Non-pigmented ciliary epithelial cell (primary cell): ENCODE results near the gene NYAP1.
"Not testable (repeated sequence)": the region's sequence is repeated elsewhere in the genome, so short reads cannot be mapped to it uniquely, and the experiment has no call there.

Experiments used
- DNase-seq: peaks from one replicate; pipeline ENCODE4 v3.0.0-alpha.2; 2010; ENCODE audit warnings: low read depth

The NYAP1 gene

DNA sequence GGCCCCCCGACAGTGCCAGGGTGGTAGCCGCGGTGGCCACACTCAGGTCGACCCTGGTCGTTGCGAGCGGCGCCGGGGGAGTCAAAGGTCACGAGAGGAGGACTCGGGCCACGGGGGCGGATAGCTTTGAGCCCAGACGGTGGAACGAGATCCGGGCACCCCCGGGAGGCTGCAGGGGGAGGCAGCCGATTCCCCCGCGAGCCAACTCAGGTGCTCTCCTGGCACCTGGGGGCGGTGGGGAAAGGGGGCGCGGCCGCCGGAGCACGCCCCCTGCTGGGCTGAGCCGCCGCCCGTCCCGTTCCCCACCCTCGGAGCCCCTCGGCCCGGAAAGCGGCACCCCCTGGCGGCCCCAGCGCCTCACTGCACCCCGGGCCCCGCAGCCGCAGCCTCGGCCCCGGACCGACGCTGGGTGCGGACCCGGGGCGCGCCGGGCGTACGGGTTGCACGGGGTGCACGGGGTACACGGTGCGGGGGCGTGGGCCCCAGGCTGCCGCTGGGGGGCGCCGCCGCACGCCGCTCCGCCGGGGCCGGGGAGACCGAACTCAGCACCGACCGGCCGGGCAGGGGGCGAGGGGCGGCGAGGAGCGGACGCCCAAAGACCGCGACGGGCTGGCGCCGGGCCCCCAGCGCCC, 521 bp upstream of the NYAP1 start:
- no peak for DNase-seq

DNA sequence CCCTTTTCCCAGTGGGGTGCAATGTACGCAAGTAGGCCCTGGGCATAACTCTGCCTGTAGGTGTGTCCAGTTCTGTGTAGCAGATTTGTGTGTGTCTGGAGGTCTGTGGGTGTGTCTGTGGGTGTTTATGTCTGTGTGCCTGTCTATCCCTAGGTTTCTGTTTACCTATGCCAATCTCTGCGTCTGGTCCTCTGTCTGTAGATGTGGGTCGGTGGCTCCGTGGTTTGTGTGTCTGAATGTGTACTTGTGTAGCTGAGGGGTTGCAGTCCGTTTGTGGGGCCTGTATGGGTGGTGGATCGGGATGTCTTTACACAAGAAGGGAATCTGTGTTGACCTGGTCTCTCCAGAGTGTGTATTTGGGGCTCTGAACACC, 932 bp downstream of the NYAP1 start:
- DNase-seq = no peak

DNA sequence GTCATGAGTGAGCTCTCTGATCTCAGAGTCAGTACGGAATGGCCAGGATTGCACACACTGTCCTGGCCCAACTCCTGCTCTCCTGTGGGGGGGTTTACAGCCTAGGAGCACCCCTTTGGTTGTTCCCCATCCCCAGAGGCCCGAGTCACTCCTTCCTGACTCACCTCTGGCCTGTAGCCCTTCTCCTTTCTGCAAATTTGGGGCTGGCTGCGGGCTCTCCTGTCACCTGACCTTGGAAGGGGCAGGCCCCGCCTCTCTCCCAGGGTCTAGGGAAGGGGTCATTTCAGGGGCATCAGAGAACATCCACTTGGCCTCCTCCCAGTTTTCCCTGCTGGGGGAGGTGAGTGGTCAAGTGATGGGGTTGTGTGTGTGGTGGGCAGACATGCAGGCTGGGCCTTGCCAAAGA, 1.7 kb downstream of the NYAP1 start:
- DNase-seq = no peak

DNA sequence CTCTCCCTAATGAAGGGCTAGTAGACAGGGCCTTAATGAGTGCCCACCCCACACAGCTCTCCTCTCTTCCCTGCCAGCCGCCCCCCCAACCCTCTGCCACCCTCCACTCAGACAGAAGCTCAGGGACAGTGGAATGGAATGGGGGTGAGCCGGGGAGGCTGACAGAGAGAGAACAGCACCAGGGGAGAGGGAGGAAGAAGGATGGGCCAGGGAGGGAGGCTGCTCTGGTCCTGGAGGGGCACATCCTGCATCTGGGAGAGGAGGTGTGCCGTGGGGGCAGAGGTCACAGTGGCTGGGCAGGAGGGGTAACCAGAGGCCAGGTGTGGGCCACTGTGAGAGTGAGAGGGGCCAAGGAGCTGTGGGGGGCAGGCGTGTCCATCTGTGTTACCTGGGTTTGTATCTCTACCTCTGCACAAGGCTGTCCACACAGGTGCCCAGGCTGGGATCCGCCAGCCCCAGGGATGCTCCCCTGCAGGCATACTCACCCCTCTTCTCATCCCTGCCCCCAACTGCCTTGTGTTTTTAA, 2.4 kb downstream of the NYAP1 start:
- DNase-seq = no peak

DNA sequence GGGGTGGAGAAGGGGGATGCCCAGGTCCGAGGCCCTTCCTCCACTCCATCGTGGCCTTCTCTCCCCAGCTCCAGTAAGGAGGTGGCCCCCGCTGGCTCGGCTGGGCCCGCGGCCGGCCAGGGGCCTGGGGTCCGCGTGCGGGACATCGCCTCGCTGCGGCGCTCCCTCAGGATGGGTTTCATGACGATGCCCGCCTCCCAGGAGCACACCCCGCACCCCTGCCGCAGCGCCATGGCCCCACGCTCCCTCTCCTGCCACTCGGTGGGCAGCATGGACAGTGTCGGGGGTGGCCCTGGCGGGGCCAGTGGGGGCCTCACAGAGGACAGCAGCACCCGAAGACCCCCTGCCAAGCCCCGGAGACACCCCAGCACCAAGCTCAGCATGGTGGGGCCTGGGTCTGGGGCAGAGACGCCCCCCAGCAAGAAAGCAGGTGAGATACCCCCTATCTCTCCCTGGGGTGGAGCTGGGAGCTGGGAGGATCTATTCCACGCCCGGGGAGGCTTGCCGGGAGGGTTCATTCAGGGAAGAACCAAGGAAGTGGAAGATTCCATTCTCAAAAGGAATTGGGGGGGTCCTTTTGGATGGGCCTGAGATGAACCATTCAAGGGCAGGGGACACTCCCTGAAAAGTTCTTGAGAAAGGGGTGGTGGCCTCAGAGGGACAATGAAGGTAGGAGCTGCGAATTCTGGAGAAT, 3.2 kb downstream of the NYAP1 start:
- no peak for DNase-seq

DNA sequence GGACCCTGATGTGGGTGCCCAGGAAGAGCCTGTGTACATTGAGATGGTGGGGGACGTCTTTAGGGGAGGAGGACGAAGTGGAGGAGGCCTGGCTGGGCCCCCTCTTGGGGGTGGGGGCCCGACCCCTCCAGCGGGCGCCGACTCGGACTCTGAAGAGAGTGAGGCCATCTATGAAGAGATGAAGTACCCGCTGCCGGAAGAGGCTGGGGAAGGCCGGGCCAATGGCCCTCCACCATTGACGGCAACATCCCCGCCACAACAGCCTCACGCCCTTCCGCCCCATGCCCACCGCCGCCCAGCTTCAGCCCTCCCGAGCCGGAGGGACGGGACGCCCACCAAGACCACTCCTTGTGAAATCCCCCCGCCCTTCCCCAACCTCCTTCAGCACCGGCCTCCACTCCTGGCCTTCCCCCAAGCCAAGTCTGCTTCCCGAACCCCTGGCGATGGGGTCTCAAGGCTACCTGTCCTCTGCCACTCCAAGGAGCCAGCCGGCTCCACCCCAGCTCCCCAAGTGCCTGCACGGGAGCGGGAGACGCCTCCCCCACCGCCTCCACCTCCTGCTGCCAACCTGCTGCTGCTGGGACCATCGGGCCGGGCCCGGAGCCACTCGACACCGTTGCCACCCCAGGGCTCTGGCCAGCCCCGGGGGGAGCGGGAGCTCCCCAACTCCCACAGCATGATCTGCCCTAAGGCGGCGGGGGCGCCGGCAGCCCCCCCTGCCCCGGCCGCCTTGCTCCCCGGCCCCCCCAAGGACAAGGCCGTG, 4.8 kb downstream of the NYAP1 start:
- DNase-seq = no peak

DNA sequence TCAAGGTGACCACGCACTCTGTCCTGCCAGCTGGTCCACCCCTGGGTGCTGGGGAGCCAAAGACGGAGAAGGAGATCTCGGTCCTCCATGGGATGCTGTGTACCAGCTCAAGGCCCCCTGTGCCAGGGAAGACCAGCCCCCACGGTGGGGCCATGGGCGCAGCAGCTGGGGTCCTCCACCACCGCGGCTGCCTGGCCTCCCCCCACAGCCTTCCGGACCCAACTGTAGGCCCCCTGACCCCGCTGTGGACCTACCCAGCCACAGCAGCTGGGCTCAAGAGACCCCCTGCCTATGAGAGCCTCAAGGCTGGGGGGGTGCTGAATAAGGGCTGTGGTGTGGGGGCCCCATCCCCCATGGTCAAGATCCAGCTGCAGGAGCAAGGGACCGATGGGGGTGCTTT, 5.4 kb downstream of the NYAP1 start:
- DNase-seq = no peak

DNA sequence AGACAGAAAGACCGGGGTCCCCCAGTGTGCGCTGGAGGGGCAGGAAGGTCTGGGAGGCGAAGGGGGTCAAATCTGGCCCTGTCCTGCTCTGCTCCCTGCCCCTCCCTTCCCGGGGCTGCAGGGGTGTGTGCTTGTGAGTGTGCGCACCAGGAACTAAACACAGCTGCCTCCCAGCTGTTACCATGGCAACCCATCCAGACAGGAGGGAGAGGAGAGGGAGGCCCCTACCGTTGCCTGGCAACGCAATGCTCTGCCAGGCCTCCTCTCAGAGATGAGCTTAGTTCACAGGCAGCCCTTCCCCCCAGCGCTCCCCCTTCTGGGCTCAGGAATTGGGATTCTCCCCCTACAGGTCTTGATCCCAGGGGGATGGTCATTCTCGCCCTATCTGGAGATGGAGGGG, 6.1 kb downstream of the NYAP1 start:
- DNase-seq = peak; percentile 81

DNA sequence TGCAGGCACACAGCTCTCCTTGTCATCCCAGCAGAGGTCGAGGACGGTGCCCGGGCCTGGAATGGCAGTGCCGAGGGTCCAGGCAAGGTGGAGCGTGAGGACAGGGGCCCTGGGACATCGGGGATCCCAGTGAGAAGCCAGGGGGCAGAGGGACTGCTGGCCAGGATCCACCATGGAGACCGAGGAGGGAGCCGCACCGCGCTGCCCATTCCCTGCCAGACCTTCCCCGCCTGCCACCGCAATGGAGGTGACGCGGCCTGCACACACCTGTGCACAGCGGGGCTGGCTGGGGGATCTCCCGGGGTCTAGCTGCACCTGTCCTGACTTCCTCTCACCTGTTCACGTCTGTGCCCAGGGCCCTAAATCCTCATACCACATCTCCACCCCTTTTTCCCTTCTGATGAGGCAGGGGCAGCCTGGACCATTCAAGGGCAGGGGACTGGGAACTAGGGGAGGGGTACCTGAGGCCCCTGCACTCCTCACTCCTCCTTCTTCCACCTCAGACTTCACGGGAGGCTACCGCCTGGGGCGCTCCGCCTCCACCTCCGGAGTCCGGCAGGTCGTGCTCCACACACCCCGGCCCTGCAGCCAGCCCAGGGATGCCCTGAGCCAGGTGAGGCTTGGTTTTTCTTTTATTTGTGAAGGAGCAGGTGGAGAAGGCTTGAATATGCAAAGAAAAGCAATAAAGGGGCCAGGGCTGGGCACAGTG, 6.9 kb downstream of the NYAP1 start:
- no peak for DNase-seq

DNA sequence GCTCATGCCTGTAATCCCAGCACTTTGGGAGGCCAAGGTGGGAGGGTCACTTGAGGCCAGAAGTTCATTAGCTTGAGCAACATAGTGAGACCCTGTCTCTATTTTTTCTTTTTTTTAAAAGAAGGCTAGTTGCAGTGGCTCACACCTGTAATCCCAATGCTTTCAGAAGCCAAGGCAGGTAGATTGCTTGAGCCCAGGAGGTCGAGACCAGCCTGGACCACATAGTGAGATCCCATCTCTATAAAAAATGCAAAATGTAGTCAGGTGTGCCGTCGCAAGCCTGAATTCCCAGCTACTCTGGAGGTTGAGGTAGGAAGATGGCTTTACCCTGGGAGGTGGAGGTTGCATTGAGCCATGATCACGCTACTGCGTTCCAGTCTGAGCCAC, 7.5 kb downstream of the NYAP1 start:
- no peak for DNase-seq

DNA sequence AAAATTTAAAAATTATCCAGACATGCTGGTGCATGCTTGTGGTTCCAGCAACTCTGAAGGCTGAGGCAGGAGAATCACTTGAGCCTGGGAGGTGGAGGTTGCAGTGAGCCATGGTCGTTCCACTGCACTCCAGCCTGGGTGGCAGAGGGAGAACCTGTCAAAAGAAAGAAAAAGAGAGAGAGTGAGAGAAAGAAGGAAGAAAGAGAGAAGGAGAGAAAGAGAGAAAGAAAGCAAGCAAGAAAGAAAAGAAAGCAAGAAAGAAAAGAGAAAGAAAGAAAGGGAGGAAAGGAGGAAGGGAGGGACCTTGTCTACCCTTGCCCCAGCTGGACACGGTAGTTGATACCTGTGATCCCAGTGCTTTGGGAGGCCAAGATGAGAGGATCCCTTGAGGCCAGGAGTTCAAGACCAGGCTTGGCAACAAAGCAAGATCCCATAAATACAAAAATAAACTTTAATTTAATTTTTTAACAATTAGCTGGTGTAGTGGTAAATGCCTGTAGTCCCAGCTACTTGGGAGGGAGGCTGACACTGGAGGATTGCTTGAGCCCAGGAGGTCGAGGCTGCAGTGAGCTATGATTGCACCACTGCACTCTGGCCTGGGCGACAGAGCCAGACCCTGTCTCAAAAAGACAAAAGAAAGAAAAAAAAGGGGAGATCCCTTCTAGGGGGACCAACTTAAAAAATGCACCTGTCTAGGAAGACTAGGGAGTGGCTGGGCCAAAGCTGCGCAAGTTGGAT, 9.2 kb downstream of the NYAP1 start:
- DNase-seq = no peak

DNA sequence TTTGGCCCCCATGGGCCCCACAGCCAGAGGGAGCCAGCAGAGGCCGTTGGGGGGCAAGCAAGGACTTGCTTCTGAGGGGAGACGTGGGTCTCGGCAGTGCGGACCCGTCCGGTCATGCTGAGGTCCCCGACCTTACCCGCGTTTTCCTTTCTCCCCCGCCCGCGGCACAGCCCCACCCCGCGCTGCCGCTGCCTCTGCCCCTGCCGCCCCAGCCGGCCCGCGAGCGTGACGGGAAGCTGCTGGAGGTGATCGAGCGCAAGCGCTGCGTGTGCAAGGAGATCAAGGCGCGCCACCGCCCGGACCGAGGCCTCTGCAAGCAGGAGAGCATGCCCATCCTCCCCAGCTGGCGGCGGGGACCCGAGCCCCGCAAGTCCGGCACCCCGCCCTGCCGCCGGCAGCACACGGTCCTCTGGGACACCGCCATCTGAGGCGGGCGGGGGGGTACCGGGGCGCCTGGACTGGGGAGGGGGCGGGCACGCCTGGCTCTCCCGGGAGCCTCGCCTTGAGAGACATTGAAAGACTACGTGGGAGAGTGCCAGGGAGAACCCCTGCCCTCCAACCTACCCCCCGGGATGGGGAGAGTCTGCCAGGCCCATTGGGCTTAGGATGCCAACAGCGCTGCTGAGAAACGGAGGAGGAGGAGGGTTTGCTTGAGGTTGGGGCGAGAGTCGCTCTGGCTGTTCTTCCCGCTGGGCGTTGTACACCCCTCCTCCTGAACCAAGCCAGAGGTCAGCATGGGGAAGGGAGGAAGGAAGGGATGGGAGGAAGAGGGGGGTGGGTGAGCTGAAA, 9.9 kb downstream of the NYAP1 start:
- no peak for DNase-seq

DNA sequence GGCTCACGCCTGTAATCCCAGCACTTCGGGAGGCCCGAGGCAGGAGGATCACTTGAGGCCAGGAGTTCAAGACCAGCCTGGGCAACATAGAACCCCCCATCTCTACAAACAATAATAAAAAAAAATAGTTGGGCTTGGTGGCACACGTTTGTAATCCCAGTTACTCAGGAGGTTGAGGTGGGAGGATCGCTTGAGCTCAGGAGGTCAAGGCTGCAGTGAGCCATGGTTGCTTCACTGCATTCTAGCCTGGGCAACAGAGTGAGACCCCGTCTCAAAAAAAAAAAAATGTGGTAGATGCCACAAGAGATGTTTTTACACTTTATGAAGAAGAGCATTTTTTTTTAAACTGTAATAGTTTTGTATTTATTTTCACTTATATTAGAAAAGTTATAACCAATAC, 12.8 kb downstream of the NYAP1 start:
- no peak for DNase-seq

DNA sequence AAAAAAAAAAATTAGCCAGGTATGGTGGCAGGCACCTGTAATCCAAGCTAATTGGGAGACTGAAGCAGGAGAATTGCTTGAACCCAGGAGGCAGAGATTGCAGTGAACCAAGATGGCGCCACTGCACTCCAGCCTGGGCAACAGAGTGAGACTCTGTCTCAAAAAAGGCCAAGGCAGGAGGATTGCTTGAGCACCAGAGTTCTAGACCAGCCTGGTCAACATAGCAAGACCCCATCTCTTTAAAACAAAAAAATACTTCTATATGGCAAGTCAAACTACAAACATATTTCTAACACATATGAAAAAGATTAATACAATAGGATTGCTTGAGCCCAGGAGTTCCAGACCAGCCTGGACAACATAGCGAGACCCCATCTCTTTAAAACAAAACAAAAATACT, 17.0 kb downstream of the NYAP1 start:
- not testable (repeated sequence) for DNase-seq

DNA sequence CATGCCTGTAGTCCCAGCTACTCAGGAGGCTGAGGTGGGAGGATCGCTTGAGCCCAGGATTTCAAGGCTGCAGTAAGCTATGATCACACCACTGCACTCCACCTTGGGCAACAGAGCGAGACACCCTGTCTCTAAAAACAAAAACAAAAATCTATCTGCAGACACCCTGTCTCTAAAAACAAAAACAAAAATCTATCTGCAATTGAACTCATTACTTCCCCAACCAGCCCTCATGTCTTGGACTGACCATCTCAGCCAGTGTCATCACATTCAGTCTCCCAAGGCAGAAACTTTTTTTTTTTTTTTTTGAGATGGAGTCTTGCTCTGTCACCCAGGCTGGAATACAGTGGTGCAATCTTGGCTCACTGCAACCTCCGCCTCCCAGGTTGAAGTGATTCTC, 20.3 kb downstream of the NYAP1 start:
- DNase-seq = not testable (repeated sequence)

DNA sequence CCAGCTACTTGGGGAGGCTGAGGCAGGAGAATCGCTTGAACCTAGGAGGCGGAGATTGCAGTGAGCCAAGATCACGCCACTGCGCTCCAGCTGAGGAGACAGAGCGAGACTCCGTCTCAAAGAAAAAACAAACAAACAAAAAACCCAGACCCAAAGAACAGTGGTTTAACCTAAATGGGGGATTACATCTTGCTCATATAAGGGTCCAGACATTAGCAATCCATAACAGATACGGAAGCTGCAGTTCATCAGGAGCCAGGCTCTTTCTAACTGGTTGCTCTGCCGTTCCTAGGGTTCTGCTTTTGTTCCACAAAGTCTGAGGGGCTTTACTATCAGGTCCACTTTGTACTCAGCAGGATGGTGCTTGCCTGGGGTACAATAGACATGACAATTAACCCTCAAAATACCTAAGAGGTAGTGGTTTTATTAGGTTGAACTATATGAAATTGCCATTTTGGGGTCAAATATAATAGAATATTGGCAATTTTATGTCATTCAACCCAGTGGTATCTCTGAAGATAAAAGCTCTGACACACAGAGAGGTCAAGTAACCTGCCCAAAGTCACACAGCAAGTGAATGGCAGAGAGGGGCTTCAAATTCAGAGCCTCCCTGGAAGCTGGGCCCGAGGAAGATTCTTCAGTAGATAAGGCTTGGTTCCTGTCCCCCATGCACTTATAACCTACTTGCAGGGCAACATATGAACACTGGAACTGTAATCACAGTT, 21.3 kb downstream of the NYAP1 start:
- no peak for DNase-seq

DNA sequence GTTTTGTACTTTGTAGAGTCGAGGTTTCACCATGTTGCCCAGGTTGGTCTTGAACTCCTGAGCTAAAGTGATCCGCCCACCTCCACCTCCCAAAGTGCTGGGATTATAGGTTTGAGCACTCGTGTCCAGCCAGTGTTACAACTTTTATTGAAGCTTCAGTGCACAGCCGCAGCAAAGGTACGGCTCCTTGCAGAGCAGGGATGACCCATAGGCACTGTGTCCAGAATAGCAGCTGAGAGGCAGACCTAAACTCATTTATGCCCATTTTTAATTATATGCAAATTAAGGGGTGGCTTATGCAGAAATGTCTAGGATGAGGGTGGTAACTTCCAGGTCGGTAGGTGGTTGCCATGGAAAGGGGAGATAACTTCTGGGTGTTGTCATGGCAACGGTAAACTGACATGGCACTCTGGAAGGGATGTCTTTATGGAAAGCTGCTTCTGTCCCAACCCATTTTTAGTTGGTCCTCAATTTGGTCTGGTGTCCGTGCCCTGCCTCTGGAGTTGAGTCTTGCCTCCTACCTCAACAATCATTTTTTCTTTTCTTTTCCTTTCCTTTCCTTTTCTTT, 22.7 kb downstream of the NYAP1 start:
- no peak for DNase-seq

DNA sequence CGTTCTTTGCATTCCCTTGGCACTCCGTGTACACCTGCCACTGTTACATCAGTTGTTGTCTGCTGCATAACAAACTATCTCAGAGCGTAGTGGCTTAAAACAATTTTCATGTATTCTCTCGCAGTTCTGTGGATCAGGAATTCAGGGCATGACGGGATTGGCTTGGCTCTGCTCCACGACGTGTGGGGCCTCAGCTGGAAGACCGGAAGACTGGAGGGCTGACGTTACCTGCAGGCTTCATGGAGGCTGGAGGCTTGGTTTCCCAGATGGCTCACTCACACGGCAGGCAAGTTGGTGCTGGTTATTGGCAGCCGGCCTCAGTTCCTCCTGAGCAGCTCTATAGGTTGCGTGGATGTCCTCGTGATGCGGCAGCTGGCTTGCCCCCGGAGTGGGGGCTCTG, 25.5 kb downstream of the NYAP1 start:
- peak; percentile 49 for DNase-seq

DNA sequence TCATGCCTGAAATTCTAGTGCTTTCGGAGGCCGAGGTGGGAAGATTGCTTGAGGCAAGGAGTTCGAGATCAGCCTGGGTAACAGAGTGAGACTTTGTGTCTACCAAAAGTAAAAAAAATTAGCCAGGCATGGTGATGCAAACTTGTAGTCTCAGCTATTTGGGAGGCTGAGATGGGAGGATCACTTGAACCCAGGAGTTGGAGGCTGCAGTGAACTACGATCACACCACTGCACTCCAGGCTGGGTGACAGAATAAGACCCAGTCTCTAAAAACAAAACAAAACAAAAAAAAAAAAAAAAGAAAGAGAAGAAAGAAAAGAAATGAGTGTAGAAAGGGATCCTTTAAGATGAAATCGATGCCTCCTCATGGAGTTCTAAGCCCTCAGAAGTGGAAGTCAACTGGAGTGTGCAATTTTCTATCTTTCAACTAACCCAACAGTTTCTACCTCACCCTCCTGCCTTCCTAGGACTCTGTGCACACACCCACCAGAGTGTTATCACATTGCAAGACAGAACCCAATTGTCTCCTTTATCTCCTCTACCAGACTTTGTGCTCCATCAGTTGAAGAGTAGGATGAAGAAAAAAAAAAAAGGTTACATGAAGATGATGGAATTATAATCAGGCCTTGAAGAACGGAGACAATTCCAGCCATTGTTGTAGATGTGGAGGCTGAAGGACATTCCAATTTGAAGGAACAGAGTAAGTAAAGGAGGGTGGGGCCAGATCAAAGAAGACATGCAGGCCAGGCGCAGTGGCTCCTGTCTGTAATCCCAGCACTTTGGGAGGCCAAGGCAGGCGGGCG, 26.9 kb downstream of the NYAP1 start:
- no peak for DNase-seq
